Stimulated activated CD8-positive, alpha-beta memory T cell treated with anti-CD3 and anti-CD28 coated beads, Interleukin-15, amount 100 ng/mL, for 24 hours (primary cell): ENCODE data around the gene CAND2.
"Not testable (repeated sequence)": the region's sequence is repeated elsewhere in the genome, so short reads cannot be mapped to it uniquely, and the experiment has no call there.

ENCODE experiments used
- DNase-seq: peaks from one replicate; pipeline ENCODE4 v3.0.0-alpha.2; 2020; ENCODE audit warnings: low read depth

The CAND2 gene

DNA sequence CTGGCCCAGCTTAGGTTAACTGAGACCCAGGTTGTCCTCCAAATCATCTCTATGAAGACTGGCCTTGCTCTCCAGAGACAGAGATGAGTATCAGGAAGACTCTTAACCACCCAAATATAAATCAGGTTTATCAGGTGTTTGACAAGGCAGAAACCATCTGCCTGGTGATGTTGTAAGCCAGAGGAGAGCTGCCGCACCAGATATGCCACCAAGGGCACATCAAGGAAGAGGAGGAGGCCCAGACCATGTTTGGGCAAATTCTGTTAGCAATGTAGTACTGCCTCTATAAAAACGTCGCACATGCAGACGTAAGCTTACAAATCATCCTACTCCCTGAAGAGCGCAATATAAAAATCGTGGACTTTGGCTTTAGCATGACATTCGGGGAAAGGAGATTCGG, 65.9 kb downstream of the CAND2 start:
- no peak for DNase-seq

GRCh38 chr3:12865271-12865670, 68.8 kb downstream of the CAND2 start:
- no peak for DNase-seq

DNA sequence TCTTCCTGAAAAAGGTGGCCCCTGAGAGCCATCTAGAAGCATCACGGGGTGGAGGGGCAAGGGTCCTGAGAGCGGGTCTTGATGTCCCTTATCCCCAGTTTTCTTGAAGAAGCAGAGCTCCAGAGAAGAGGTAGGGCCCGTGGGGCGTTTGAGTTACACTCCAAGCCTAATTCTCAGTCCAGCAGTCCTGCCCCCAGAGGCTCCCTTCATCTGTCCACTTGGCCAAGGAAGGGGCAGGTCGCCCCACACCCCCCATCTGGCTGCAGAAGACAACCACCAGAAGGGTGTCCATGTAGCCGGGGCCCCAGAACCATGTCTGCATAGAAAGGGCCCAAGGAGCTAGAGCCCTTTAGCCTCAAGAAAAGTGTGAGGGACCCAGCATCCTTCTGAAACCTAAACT, 70.4 kb downstream of the CAND2 start:
- no peak for DNase-seq

- no peak for DNase-seq
Observed at GRCh38 chr3:12868039-12869034, 71.9 kb downstream of the CAND2 start.

- DNase-seq, result no peak
Observed at GRCh38 chr3:12869035-12869621, 72.6 kb downstream of the CAND2 start.

- DNase-seq, result no peak
Observed at GRCh38 chr3:12870942-12871341, 74.5 kb downstream of the CAND2 start.

- DNase-seq, result no peak
Observed at GRCh38 chr3:12871404-12871983, 75.0 kb downstream of the CAND2 start.

- DNase-seq, result no peak
Observed at GRCh38 chr3:12875857-12876836, 79.7 kb downstream of the CAND2 start.

DNA sequence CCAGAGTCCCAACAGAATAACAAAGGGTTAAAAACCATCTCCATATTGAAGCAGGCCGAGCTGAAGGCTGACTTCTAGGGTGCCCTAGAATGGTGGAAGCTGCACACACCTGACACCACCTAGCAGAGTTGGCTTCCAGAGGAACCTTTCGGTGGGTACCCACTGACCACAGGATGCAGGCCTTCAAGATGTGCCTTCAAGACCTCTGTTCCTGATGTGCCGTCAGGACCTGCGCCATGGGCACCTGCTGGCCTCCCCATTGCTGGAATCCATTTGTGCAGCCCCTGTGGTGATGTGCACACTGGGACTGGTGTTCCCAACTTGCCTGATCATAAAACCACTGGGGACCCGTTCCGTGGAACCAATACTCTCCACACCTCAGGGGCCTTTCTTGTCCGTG, 80.6 kb downstream of the CAND2 start:
- no peak for DNase-seq

- DNase-seq, result no peak
Observed at GRCh38 chr3:12878141-12878574, 81.7 kb downstream of the CAND2 start.

- not testable (repeated sequence) for DNase-seq
Observed at GRCh38 chr3:12878758-12879157, 82.3 kb downstream of the CAND2 start.

DNA sequence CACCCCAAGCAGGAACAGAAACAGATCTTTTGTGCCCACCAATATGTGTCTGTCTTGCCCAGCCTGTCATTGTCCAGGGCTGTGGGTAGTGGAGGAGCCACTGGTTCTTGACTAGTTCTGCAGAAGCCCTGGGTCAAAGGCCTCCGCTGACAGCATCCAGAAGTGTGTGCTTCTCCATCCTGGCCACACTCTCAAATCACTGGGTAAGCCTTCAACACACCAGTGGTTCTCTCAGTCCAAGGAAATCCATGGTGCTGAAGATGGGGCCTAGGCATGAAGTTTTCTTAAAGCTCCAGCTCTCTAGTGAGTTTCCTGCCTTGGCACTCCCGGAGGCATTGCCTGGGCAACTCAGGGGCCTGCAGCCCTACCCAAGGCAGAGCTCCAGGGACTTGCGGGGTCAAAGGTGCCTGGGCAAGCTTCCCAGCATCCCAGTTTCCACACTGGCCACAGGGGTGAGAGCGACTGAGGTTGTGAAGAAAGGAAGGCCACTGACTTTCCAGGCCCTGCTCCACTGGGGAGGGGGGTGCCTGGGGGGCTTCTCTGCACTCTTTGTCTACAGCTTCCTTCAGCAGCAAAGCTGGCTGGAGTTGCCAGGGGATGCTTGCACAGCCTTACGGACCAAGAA, 82.8 kb downstream of the CAND2 start:
- no peak for DNase-seq

DNA sequence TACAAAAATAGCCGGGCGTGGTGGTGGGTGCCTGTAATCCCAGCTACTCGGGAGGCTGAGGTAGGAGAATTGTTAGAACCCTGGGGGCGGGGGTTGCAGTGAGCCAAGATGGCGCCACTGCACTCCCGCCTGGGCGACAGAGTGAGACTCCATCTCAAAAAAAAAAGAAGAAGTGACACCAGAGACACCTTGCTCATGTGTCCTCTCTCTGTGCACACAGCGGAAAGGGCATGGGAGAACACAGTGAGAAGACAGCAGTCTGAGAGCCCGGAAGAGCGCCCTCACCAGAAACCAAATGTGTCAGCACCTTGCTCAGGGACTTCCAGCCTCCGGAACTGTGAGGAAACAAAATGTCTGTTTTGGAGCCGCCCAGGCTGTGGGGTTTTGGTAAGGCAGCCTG, 85.4 kb downstream of the CAND2 start:
- DNase-seq, result not testable (repeated sequence)

DNA sequence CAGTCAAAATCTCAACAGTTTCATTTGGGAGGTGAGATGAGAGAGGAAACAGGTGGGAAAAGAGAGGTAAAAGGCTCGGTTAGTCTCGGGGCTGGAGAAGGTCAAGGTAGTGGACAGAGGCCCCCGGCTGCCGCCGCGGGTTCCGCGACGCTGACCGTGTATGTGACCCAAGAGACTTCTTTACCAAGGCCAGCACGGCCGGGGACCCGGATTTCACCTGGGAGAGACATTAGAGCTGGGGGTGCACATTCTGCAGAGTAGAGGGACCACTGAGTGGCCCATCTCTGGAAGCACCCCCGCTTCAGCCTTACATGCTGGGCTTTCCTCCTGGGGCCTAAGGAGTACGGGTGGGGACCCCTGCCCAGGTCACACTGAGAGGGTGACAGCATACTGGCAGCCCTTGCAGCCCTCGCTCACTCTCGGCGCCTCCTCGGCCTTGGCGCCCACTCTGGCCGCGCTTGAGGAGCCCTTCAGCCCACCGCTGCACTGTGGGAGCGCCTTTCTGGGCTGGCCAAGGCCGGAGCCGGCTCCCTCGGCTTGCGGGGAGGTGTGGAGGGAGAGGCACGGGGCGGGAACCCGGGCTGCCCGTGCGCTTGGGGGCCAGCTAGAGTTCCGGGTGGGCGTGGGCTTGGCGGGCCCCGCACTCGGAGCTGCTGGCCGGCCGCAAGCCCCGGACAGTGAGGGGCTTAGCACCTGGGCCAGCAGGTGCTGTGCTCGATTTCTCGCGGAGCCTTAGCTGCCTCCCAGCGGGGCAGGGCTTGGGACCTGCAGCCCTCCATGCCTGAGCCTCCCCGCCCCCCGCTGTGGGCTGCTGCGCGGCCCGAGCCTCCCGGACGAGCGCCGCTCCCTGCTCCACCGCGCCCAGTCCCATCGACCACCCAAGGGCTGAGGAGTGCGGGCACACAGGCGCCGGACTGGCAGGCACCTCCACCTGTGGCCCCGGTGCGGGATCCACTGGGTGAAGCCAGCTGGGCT, 86.1 kb downstream of the CAND2 start:
- DNase-seq, result no peak

- no peak for DNase-seq
Observed at GRCh38 chr3:12884186-12884680, 87.8 kb downstream of the CAND2 start.
